ENCODE measurements around the gene CPN2.

DNA sequence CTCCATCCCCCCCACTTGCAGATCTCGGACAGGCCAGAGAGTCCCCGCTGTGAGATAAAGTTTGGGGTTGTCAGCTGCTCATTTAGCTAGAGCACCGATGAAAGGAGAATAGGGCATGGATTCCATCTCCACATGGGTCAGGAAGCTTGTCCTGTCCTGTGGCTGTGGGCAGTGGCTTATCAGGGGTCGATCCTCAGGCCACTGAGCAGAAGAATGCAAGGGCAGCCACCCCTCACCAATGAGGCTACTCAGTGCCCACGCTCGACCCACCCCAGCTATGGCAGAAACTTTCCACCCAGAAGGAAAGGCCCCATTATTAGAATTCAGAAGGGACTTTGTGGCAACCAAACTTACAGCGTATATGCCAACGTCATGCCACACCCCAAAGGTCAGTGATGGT, 43.3 kb downstream of the CPN2 start:
- TF ChIP-seq, protein P1, sequence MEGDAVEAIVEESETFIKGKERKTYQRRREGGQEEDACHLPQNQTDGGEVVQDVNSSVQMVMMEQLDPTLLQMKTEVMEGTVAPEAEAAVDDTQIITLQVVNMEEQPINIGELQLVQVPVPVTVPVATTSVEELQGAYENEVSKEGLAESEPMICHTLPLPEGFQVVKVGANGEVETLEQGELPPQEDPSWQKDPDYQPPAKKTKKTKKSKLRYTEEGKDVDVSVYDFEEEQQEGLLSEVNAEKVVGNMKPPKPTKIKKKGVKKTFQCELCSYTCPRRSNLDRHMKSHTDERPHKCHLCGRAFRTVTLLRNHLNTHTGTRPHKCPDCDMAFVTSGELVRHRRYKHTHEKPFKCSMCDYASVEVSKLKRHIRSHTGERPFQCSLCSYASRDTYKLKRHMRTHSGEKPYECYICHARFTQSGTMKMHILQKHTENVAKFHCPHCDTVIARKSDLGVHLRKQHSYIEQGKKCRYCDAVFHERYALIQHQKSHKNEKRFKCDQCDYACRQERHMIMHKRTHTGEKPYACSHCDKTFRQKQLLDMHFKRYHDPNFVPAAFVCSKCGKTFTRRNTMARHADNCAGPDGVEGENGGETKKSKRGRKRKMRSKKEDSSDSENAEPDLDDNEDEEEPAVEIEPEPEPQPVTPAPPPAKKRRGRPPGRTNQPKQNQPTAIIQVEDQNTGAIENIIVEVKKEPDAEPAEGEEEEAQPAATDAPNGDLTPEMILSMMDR (IDR thresholded peaks at IDR 0.05; ENCODE audit: insufficient read depth, low read length, poor library complexity, severe bottlenecking) = no peak
- no peak for TF ChIP-seq EZH2phosphoT487 (conservative IDR thresholded peaks at IDR 0.05; ENCODE audit: low read length)
